ENCODE measurements around the gene CST9.
"Not testable (repeated sequence)": the region's sequence is repeated elsewhere in the genome, so short reads cannot be mapped to it uniquely, and the experiment has no call there.

CST9 gene

GRCh38 chr20:23624324-23624691, 18.6 kb upstream of the CST9 start:
- peaks cover 3 to 7% of the 10 kb centered on the region in 2 donors for H3K4me1 ChIP-seq (ENCODE audit: control insufficient read depth in 2 of 2, insufficient read depth in 1 of 2, low read depth in 1 of 2, low read length in 2 of 2)

DNA sequence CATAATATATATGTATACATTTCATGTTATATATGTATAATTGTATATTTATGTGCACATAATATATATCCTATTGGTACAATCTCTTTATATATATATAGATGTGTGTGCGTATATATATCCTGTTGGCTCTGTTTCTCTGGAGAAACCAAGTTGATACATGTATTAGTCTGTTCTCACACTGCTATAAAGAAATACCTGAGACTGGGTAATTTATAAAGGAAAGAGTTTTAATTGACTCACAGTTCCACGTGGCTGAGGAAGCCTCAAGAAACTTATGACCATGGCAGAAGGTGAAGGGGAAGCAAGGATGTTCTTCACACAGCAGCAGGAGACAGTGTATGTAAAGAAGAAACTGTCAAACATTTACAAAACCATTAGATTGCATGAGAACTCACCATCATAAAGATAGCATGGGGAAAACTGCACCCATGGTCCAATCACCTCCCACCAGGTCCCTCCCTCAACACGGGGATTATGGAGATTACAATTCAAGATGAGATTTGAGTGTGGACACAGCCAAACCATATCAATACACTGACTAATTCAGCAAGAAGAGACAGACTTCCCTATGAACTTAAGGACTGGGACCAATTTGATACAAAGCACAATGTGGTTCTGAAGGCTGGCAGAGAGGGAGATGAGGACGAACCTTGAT, 18.1 kb upstream of the CST9 start:
- no peak overlapping the region for H3K18ac ChIP-seq (ENCODE audit: low read length)
- H2BK120ac ChIP-seq (ENCODE audit: low read depth, low read length): no peak overlapping the region
- no peak overlapping the region for H3K27ac ChIP-seq (replicated peaks; ENCODE audit: low read length)
- no peak overlapping the region for H2AFZ ChIP-seq (ENCODE audit: low read length)
- no peak overlapping the region for H3K9ac ChIP-seq (ENCODE audit: low read depth, low read length, poor library complexity)
- H3K4ac ChIP-seq (ENCODE audit: low read length): no peak overlapping the region
- H3K23ac ChIP-seq (ENCODE audit: low read depth, low read length, poor library complexity): no peak overlapping the region
- peaks cover 3 to 7% of the 10 kb centered on the region in 2 donors for H3K4me1 ChIP-seq (ENCODE audit: control insufficient read depth in 2 of 2, insufficient read depth in 1 of 2, low read depth in 1 of 2, low read length in 2 of 2)
- H3K9me3 ChIP-seq (replicated peaks in 1 of 2; ENCODE audit: control insufficient read depth in 2 of 2, insufficient read depth in 1 of 2, low read depth in 1 of 2, low read length in 2 of 2): no peaks in the 10 kb centered on the region
- no peak overlapping the region for H4K8ac ChIP-seq (ENCODE audit: low read depth, low read length)
- no peaks in the 10 kb centered on the region for H3K79me1 ChIP-seq (ENCODE audit: low read depth, low read length)
- no peak overlapping the region for H4K91ac ChIP-seq (ENCODE audit: low read depth, low read length, poor library complexity)
- no peaks in the 10 kb centered on the region for H3K27me3 ChIP-seq (ENCODE audit: control insufficient read depth in 3 of 3, insufficient read depth in 3 of 3, low read depth in 1 of 3, low read length in 3 of 3)
- H3K4me2 ChIP-seq (ENCODE audit: insufficient read depth, low read length, poor library complexity, severe bottlenecking): no peak overlapping the region
- H3K14ac ChIP-seq (ENCODE audit: low read length): no peak overlapping the region
- H3K4me3 ChIP-seq (ENCODE audit: low read length in 2 of 2): no peak overlapping the region
- no peak overlapping the region for H2AK5ac ChIP-seq (ENCODE audit: low read depth, low read length)
- H2BK15ac ChIP-seq (ENCODE audit: low read length): no peak overlapping the region
- H2BK5ac ChIP-seq (ENCODE audit: low read length): no peak overlapping the region
- no peaks in the 10 kb centered on the region for H3K36me3 ChIP-seq (replicated peaks in 1 of 2; ENCODE audit: control insufficient read depth in 2 of 2, insufficient read depth in 2 of 2, low read length in 2 of 2)
- H2BK12ac ChIP-seq (ENCODE audit: low read length): no peak overlapping the region
- DNase-seq (ENCODE audit: low spot score): no peak
- no CpG with 5 or more reads among the region's 4 CpGs for WGBS, 2 donors (ENCODE audit: extremely low coverage in 2 of 2, insufficient read length in 2 of 2, insufficient replicate concordance in 1 of 2)

More at GRCh38 chr20:23624324-23624691, 18.6 kb upstream of the CST9 start:
- no peak overlapping the region for H2BK12ac ChIP-seq (ENCODE audit: low read length)
- WGBS, 2 donors (ENCODE audit: extremely low coverage in 2 of 2, insufficient read length in 2 of 2, insufficient replicate concordance in 1 of 2): no CpG with 5 or more reads among the region's 2 CpGs
- no peak overlapping the region for H2BK120ac ChIP-seq (ENCODE audit: low read depth, low read length)
- no peak for DNase-seq (ENCODE audit: low spot score)
- no peak overlapping the region for H4K8ac ChIP-seq (ENCODE audit: low read depth, low read length)
- no peak overlapping the region for H3K27ac ChIP-seq (replicated peaks; ENCODE audit: low read length)
- H3K9ac ChIP-seq (ENCODE audit: low read depth, low read length, poor library complexity): no peak overlapping the region
- H4K91ac ChIP-seq (ENCODE audit: low read depth, low read length, poor library complexity): no peak overlapping the region
- H3K9me3 ChIP-seq (replicated peaks in 1 of 2; ENCODE audit: control insufficient read depth in 2 of 2, insufficient read depth in 1 of 2, low read depth in 1 of 2, low read length in 2 of 2): no peaks in the 10 kb centered on the region
- H3K14ac ChIP-seq (ENCODE audit: low read length): no peak overlapping the region
- no peak overlapping the region for H2AFZ ChIP-seq (ENCODE audit: low read length)
- H3K4me3 ChIP-seq (ENCODE audit: low read length in 2 of 2): no peak overlapping the region
- no peak overlapping the region for H2AK5ac ChIP-seq (ENCODE audit: low read depth, low read length)
- H3K27me3 ChIP-seq (ENCODE audit: control insufficient read depth in 3 of 3, insufficient read depth in 3 of 3, low read depth in 1 of 3, low read length in 3 of 3): no peaks in the 10 kb centered on the region
- no peak overlapping the region for H3K18ac ChIP-seq (ENCODE audit: low read length)
- H3K79me1 ChIP-seq (ENCODE audit: low read depth, low read length): no peaks in the 10 kb centered on the region
- no peak overlapping the region for H2BK15ac ChIP-seq (ENCODE audit: low read length)
- no peak overlapping the region for H3K4me2 ChIP-seq (ENCODE audit: insufficient read depth, low read length, poor library complexity, severe bottlenecking)
- no peak overlapping the region for H2BK5ac ChIP-seq (ENCODE audit: low read length)
- no peak overlapping the region for H3K4ac ChIP-seq (ENCODE audit: low read length)
- H3K23ac ChIP-seq (ENCODE audit: low read depth, low read length, poor library complexity): no peak overlapping the region
- H3K36me3 ChIP-seq (replicated peaks in 1 of 2; ENCODE audit: control insufficient read depth in 2 of 2, insufficient read depth in 2 of 2, low read length in 2 of 2): no peaks in the 10 kb centered on the region

DNA sequence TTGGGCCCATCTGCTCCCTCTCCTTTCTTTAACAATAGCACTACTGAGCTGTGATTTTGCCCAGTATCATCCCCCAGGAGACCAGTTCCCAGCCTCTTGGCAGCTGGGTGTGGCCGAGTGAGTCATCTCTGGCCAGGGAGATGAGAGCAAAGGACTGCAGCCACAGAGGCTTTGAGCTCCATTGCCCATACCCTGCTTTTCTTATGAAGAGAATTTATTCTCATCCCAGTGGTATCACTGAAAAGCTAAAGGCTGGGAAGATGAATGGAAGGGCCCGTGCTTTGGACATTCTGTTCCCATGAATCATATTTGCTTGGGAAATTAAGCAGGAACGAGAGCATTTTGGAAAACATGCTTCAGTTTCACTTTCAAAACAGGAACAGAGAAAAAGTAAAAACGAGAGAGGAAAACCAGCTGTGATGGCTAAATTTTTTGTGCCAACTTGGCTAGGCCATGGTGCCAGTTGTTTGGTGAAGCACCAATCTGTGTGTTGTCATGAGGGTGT, 17.2 kb upstream of the CST9 start:
- no peaks in the 10 kb centered on the region for H3K9me3 ChIP-seq (replicated peaks in 1 of 2; ENCODE audit: control insufficient read depth in 2 of 2, insufficient read depth in 1 of 2, low read depth in 1 of 2, low read length in 2 of 2)
- no peak overlapping the region for H3K23ac ChIP-seq (ENCODE audit: low read depth, low read length, poor library complexity)
- no peak overlapping the region for H4K8ac ChIP-seq (ENCODE audit: low read depth, low read length)
- no peak overlapping the region for H2BK12ac ChIP-seq (ENCODE audit: low read length)
- H3K27me3 ChIP-seq (ENCODE audit: control insufficient read depth in 3 of 3, insufficient read depth in 3 of 3, low read depth in 1 of 3, low read length in 3 of 3): no peaks in the 10 kb centered on the region
- no peaks in the 10 kb centered on the region for H3K36me3 ChIP-seq (replicated peaks in 1 of 2; ENCODE audit: control insufficient read depth in 2 of 2, insufficient read depth in 2 of 2, low read length in 2 of 2)
- H2AFZ ChIP-seq (ENCODE audit: low read length): no peak overlapping the region
- no peak for DNase-seq (ENCODE audit: low spot score)
- H3K4ac ChIP-seq (ENCODE audit: low read length): no peak overlapping the region
- H3K18ac ChIP-seq (ENCODE audit: low read length): no peak overlapping the region
- WGBS, 2 donors (ENCODE audit: extremely low coverage in 2 of 2, insufficient read length in 2 of 2, insufficient replicate concordance in 1 of 2): no CpG with 5 or more reads among the region's 4 CpGs
- no peaks in the 10 kb centered on the region for H3K79me1 ChIP-seq (ENCODE audit: low read depth, low read length)
- H3K4me3 ChIP-seq (ENCODE audit: low read length in 2 of 2): no peak overlapping the region
- H3K4me2 ChIP-seq (ENCODE audit: insufficient read depth, low read length, poor library complexity, severe bottlenecking): no peak overlapping the region
- no peak overlapping the region for H3K9ac ChIP-seq (ENCODE audit: low read depth, low read length, poor library complexity)
- H3K14ac ChIP-seq (ENCODE audit: low read length): no peak overlapping the region
- no peak overlapping the region for H2BK15ac ChIP-seq (ENCODE audit: low read length)
- no peak overlapping the region for H2BK5ac ChIP-seq (ENCODE audit: low read length)
- no peak overlapping the region for H3K27ac ChIP-seq (replicated peaks; ENCODE audit: low read length)
- H2AK5ac ChIP-seq (ENCODE audit: low read depth, low read length): no peak overlapping the region
- no peak overlapping the region for H2BK120ac ChIP-seq (ENCODE audit: low read depth, low read length)
- no peak overlapping the region for H4K91ac ChIP-seq (ENCODE audit: low read depth, low read length, poor library complexity)
- peaks cover 3 to 7% of the 10 kb centered on the region in 2 donors for H3K4me1 ChIP-seq (ENCODE audit: control insufficient read depth in 2 of 2, insufficient read depth in 1 of 2, low read depth in 1 of 2, low read length in 2 of 2)

DNA sequence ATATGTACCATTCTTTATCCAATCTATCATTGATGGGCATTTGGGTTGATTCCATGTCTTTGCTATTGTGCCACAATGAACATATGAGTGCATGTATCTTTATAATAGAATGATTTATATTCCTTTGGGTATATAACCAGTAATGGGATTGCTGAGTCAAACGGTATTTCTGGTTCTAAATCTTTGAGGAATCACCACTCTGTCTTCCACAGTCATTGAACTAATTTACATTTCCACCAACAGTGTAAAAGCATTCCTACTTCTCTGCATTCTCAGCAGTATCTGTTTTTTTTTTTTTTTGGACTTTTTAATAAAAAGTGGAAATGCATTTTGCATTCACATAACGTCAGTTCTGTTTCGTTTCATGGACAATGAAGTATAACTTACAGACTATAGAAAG, 16.7 kb upstream of the CST9 start:
- H3K4me2 ChIP-seq (ENCODE audit: insufficient read depth, low read length, poor library complexity, severe bottlenecking); H3K9me3 ChIP-seq (replicated peaks in 1 of 2; ENCODE audit: control insufficient read depth in 2 of 2, insufficient read depth in 1 of 2, low read depth in 1 of 2, low read length in 2 of 2); H3K23ac ChIP-seq (ENCODE audit: low read depth, low read length, poor library complexity); H2BK120ac ChIP-seq (ENCODE audit: low read depth, low read length); DNase-seq (ENCODE audit: low spot score); H3K18ac ChIP-seq (ENCODE audit: low read length); H2BK12ac ChIP-seq (ENCODE audit: low read length); H2AFZ ChIP-seq (ENCODE audit: low read length); H4K8ac ChIP-seq (ENCODE audit: low read depth, low read length); H2BK15ac ChIP-seq (ENCODE audit: low read length); H3K27me3 ChIP-seq (ENCODE audit: control insufficient read depth in 3 of 3, insufficient read depth in 3 of 3, low read depth in 1 of 3, low read length in 3 of 3); H3K4ac ChIP-seq (ENCODE audit: low read length); H3K9ac ChIP-seq (ENCODE audit: low read depth, low read length, poor library complexity); H2AK5ac ChIP-seq (ENCODE audit: low read depth, low read length); H3K4me3 ChIP-seq (ENCODE audit: low read length in 2 of 2); H3K27ac ChIP-seq (replicated peaks; ENCODE audit: low read length); H3K4me1 ChIP-seq (ENCODE audit: control insufficient read depth in 2 of 2, insufficient read depth in 1 of 2, low read depth in 1 of 2, low read length in 2 of 2); H3K79me1 ChIP-seq (ENCODE audit: low read depth, low read length); H3K36me3 ChIP-seq (replicated peaks in 1 of 2; ENCODE audit: control insufficient read depth in 2 of 2, insufficient read depth in 2 of 2, low read length in 2 of 2); H3K14ac ChIP-seq (ENCODE audit: low read length); H4K91ac ChIP-seq (ENCODE audit: low read depth, low read length, poor library complexity); H2BK5ac ChIP-seq (ENCODE audit: low read length): not testable (repeated sequence)
- no CpG with 5 or more reads among the region's 3 CpGs for WGBS, 2 donors (ENCODE audit: extremely low coverage in 2 of 2, insufficient read length in 2 of 2, insufficient replicate concordance in 1 of 2)

Measured in neuronal stem cell (in vitro differentiated cells).